Type B pancreatic cell (in vitro differentiated cells): ENCODE measurements around the gene NTRK2. TPM values are rescaled to one million over a fixed set of nuclear protein-coding genes. Genes with fewer than 3 reads are reported as not detected.

Experiments
- DNase-seq: peaks from one replicate; pipeline ENCODE4 v3.0.0; 2021; ENCODE audit warnings: mixed read lengths; ENCODE audit not compliant: unreplicated experiment; ENCODE audit errors: extremely low spot score
- H3K27ac Mint-ChIP-seq: 2 replicates; pipeline ENCODE4 v1.8.0; 2021; ENCODE audit warnings: mild to moderate bottlenecking, mixed read lengths
- H3K27me3 Mint-ChIP-seq: 2 replicates; pipeline ENCODE4 v1.8.0; 2021; ENCODE audit warnings: mixed read lengths
- H3K36me3 Mint-ChIP-seq: 2 replicates; pipeline ENCODE4 v1.8.0; 2021; ENCODE audit warnings: mixed read lengths
- H3K4me1 Mint-ChIP-seq: one replicate; pipeline ENCODE4 v1.8.0; 2021; ENCODE audit warnings: mixed read lengths; ENCODE audit not compliant: unreplicated experiment
- H3K4me3 Mint-ChIP-seq: 2 replicates; pipeline ENCODE4 v1.8.0; 2021; ENCODE audit warnings: mild to moderate bottlenecking, mixed read lengths
- H3K9me3 Mint-ChIP-seq: 2 replicates; pipeline ENCODE4 v1.8.0; 2021; ENCODE audit warnings: mixed read lengths
- CTCF ChIP-seq: fragments of 200-600 bp; sonication (generic); conservative IDR thresholded peaks from 2 replicates; pipeline ENCODE4 v1.5.0; 2021; ENCODE audit warnings: antibody characterized with exemption, mild to moderate bottlenecking
- total RNA-seq: library from RNA; stranded (reverse); gene quantifications from 2 replicates; pipeline ENCODE4 v1.2.1, GENCODE V29; 2021; ENCODE audit warnings: low replicate concordance

Gene NTRK2
- total RNA-seq, 1 donor from 2014 or later: 122 TPM

GRCh38 chr9:84781931-84782866 is 112.7 kb downstream of the NTRK2 start:
- TF ChIP-seq CTCF: no peak
- no peak for DNase-seq
- Mint-ChIP-seq H3K9me3 (no peaks in the 10 kb centered on the region), H3K4me1 (no peaks in the 10 kb centered on the region), H3K36me3 (peaks cover 3% of the 10 kb centered on the region), H3K27me3 (peaks cover 4% of the 10 kb centered on the region), H3K4me3 (no peak overlapping the region), H3K27ac (no peak overlapping the region)

- peaks cover 6% of the 10 kb centered on the region for H3K4me1 Mint-ChIP-seq
- peak; percentile 63 for TF ChIP-seq CTCF
- DNase-seq: no peak
- peaks cover 9% of the 10 kb centered on the region for H3K36me3 Mint-ChIP-seq
- no peaks in the 10 kb centered on the region for H3K9me3 Mint-ChIP-seq
- peaks cover under 1% of the 10 kb centered on the region for H3K27me3 Mint-ChIP-seq
- no peak overlapping the region for H3K27ac Mint-ChIP-seq
- no peak overlapping the region for H3K4me3 Mint-ChIP-seq
These were observed 116.4 kb downstream of the NTRK2 start for GRCh38 chr9:84785792-84786547.

GRCh38 chr9:84788803-84789462 is 119.4 kb downstream of the NTRK2 start:
- H3K9me3 Mint-ChIP-seq: no peaks in the 10 kb centered on the region
- TF ChIP-seq CTCF: no peak
- no peak for DNase-seq
- peaks cover 9% of the 10 kb centered on the region for H3K36me3 Mint-ChIP-seq
- H3K27me3 Mint-ChIP-seq: no peaks in the 10 kb centered on the region
- H3K4me1 Mint-ChIP-seq: peaks cover 6% of the 10 kb centered on the region
- H3K4me3 Mint-ChIP-seq: no peak overlapping the region
- H3K27ac Mint-ChIP-seq: no peak overlapping the region

- no peak overlapping the region for H3K27ac Mint-ChIP-seq
- peaks cover 9% of the 10 kb centered on the region for H3K36me3 Mint-ChIP-seq
- H3K9me3 Mint-ChIP-seq: no peaks in the 10 kb centered on the region
- TF ChIP-seq CTCF: no peak
- H3K27me3 Mint-ChIP-seq: no peaks in the 10 kb centered on the region
- no peak for DNase-seq
- H3K4me1 Mint-ChIP-seq: peaks cover 6% of the 10 kb centered on the region
- H3K4me3 Mint-ChIP-seq: no peak overlapping the region
These were observed 119.9 kb downstream of the NTRK2 start for GRCh38 chr9:84789463-84789830.

GRCh38 chr9:84791643-84792042 is 122.1 kb downstream of the NTRK2 start:
- peaks cover 6% of the 10 kb centered on the region for H3K36me3 Mint-ChIP-seq
- no peak for TF ChIP-seq CTCF
- no peak overlapping the region for H3K27ac Mint-ChIP-seq
- no peak for DNase-seq
- H3K4me1 Mint-ChIP-seq: peaks cover 6% of the 10 kb centered on the region
- no peaks in the 10 kb centered on the region for H3K9me3 Mint-ChIP-seq
- no peak overlapping the region for H3K4me3 Mint-ChIP-seq
- H3K27me3 Mint-ChIP-seq: no peaks in the 10 kb centered on the region
